HEK293 (cell line): ENCODE measurements around the gene EMD.
A peak's percentile ranks its signal among the peaks of the same experiment; 100 is the strongest.

Source experiments
- CTCF ChIA-PET: fragments of 350-600 bp; formaldehyde crosslinking; extraction: SDS; loops from one replicate; lab custom pipeline; 2021; ENCODE audit warnings: antibody characterized with exemption; lab: Yijun Ruan, JAX
- POLR2A ChIA-PET: fragments of 300-600 bp; formaldehyde crosslinking; extraction: SDS; loops from one replicate; lab custom pipeline; 2020; ENCODE audit warnings: antibody characterized with exemption, inconsistent platforms; lab: Yijun Ruan, JAX
- H3K27ac ChIP-seq: fragments of 200-500 bp; sonication (Bioruptor generic); 2 replicates; pipeline ENCODE4 v1.5.1; 2014; ENCODE audit warnings: low read depth, low read length, control low read depth, inconsistent platforms; ENCODE audit errors: extremely low read depth
- H3K36me3 ChIP-seq, 2 experiments: fragments of 200-500 bp in 1 of 2; sonication (Bioruptor generic) in 1 of 2; 1 replicate in 1 of 2; 2 replicates in 1 of 2; pipeline ENCODE4 v1.5.1; 2014 to 2017; ENCODE audit warnings: inconsistent platforms in 2 of 2, low read length in 2 of 2; ENCODE audit not compliant: control insufficient read depth in 2 of 2, insufficient read depth in 1 of 2
- H3K4me1 ChIP-seq: fragments of 200-500 bp; sonication (Bioruptor generic); 2 replicates; pipeline ENCODE4 v1.5.1; 2014; ENCODE audit warnings: mild to moderate bottlenecking, low read length, inconsistent platforms; ENCODE audit not compliant: control insufficient read depth, insufficient read depth
- H3K4me3 ChIP-seq: 2 replicates; pipeline ENCODE4 v1.5.1; 2011; ENCODE audit warnings: low read depth, mild to moderate bottlenecking, control low read depth, low read length, moderate library complexity
- H3K9me3 ChIP-seq: fragments of 200-500 bp; sonication (Bioruptor generic); 2 replicates; pipeline ENCODE4 v1.5.1; 2014; ENCODE audit warnings: low read depth, low read length, inconsistent platforms; ENCODE audit not compliant: control insufficient read depth, insufficient read depth
- GLIS2 ChIP-seq: fragments of 450-650 bp; formaldehyde crosslinking; IDR thresholded peaks from 2 replicates; pipeline ENCODE4 v1.5.1; 2016; ENCODE audit warnings: missing biosample characterization, missing genetic modification characterization
- HOXA7 ChIP-seq: sonication (generic); formaldehyde crosslinking; IDR thresholded peaks from 2 replicates; pipeline ENCODE4 v1.8.1; 2022; ENCODE audit warnings: missing genetic modification reagents, borderline replicate concordance
- KLF1 ChIP-seq: fragments of 450-650 bp; formaldehyde crosslinking; IDR thresholded peaks from 2 replicates; pipeline ENCODE4 v1.5.1; 2016; ENCODE audit warnings: missing biosample characterization, missing genetic modification characterization
- ZEB2 ChIP-seq: fragments of 450-650 bp; formaldehyde crosslinking; IDR thresholded peaks from 2 replicates; pipeline ENCODE4 v1.5.1; 2016; ENCODE audit warnings: missing biosample characterization, missing genetic modification characterization
- ZNF223 ChIP-seq: fragments of 450-650 bp; formaldehyde crosslinking; IDR thresholded peaks from 2 replicates; pipeline ENCODE4 v1.5.1; 2016; ENCODE audit warnings: missing biosample characterization, missing genetic modification characterization
- ZNF23 ChIP-seq: fragments of 450-650 bp; formaldehyde crosslinking; IDR thresholded peaks from 2 replicates; pipeline ENCODE4 v1.5.1; 2016; ENCODE audit warnings: missing biosample characterization, missing genetic modification characterization, borderline replicate concordance
- ZNF585B ChIP-seq: fragments of 450-650 bp; formaldehyde crosslinking; IDR thresholded peaks from 2 replicates; pipeline ENCODE4 v1.5.1; 2016; ENCODE audit warnings: missing biosample characterization, missing genetic modification characterization
- TF ChIP-seq, protein P1 (sequence below): fragments of 450-650 bp; formaldehyde crosslinking; IDR thresholded peaks from 2 replicates; pipeline ENCODE4 v1.5.1; 2016; ENCODE audit warnings: missing biosample characterization, missing genetic modification characterization
- TF ChIP-seq, protein P2 (sequence below): fragments of 450-650 bp; formaldehyde crosslinking; IDR thresholded peaks from 2 replicates; pipeline ENCODE4 v1.5.1; 2016; ENCODE audit warnings: missing biosample characterization, missing genetic modification characterization
- TF ChIP-seq, protein P3 (sequence below): fragments of 450-650 bp; formaldehyde crosslinking; IDR thresholded peaks from 2 replicates; pipeline ENCODE4 v1.5.1; 2016; ENCODE audit warnings: missing biosample characterization, missing genetic modification characterization
- TF ChIP-seq, protein P4 (sequence below): fragments of 450-650 bp; formaldehyde crosslinking; IDR thresholded peaks from 2 replicates; pipeline ENCODE4 v1.5.1; 2017; ENCODE audit warnings: missing biosample characterization, missing genetic modification characterization
- TF ChIP-seq, protein P5 (sequence below): fragments of 450-650 bp; formaldehyde crosslinking; IDR thresholded peaks from 2 replicates; pipeline ENCODE4 v1.5.1; 2017; ENCODE audit warnings: missing biosample characterization, missing genetic modification characterization

The EMD gene

DNA sequence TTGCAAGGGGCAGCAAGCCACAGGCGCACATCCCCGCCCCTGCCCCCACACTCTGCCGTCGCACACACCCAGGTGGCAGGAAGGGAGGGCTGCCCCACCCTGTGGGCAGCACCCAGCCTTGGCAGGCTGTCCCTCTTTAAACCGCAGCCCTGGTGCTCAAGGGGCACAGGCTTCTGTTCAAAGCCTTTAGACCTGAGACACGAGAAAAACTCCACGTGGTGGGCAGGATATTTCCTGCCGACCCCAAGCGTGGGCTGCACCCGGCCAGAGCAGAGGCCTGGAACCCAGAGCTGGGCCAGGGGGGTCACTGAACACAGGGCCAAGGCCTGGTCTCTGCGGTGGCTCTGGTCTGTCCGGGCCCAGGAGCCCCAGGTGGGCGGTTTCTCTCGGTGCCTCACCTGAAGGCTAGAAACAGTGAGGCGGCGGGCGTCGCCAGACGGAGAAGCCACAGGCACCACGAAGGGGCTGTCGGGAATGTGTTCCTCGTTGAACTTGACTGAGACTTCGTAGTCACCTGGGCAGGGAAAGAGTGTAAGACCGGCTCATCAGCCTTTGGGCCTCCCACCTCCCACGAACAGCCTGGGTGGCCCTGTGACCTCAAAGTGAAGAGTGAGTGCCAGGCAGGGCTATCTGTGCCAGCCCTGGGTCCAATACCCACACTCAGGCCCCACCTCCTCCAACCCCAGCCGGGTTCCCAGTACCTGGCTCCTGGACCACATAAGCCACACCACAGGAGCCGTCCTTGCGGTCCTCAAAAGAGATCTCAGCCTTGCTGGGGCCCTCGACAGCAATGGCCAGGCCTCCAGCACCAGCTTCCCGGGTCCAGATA, 27.7 kb upstream of the EMD start:
- TF ChIP-seq, protein P1, sequence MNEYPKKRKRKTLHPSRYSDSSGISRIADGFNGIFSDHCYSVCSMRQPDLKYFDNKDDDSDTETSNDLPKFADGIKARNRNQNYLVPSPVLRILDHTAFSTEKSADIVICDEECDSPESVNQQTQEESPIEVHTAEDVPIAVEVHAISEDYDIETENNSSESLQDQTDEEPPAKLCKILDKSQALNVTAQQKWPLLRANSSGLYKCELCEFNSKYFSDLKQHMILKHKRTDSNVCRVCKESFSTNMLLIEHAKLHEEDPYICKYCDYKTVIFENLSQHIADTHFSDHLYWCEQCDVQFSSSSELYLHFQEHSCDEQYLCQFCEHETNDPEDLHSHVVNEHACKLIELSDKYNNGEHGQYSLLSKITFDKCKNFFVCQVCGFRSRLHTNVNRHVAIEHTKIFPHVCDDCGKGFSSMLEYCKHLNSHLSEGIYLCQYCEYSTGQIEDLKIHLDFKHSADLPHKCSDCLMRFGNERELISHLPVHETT, result no peak
- TF ChIP-seq KLF1 (tag by site-specific recombination), result 0 out of 2 replicates have a peak, but pooled peaks have one; percentile 40
- no peak for TF ChIP-seq ZNF223 (tag by site-specific recombination)
- 0 out of 2 replicates have a peak, but pooled peaks have one; percentile 24 for TF ChIP-seq GLIS2 (tag by site-specific recombination)
- TF ChIP-seq, protein P2, sequence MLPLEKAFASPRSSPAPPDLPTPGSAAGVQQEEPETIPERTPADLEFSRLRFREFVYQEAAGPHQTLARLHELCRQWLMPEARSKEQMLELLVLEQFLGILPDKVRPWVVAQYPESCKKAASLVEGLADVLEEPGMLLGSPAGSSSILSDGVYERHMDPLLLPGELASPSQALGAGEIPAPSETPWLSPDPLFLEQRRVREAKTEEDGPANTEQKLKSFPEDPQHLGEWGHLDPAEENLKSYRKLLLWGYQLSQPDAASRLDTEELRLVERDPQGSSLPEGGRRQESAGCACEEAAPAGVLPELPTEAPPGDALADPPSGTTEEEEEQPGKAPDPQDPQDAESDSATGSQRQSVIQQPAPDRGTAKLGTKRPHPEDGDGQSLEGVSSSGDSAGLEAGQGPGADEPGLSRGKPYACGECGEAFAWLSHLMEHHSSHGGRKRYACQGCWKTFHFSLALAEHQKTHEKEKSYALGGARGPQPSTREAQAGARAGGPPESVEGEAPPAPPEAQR (tag by site-specific recombination), result no peak
- TF ChIP-seq HOXA7 (CRISPR knock-in tag), result no peak
- TF ChIP-seq ZEB2 (tag by site-specific recombination), result 0 out of 2 replicates have a peak, but pooled peaks have one; percentile 22
- TF ChIP-seq, protein P3, sequence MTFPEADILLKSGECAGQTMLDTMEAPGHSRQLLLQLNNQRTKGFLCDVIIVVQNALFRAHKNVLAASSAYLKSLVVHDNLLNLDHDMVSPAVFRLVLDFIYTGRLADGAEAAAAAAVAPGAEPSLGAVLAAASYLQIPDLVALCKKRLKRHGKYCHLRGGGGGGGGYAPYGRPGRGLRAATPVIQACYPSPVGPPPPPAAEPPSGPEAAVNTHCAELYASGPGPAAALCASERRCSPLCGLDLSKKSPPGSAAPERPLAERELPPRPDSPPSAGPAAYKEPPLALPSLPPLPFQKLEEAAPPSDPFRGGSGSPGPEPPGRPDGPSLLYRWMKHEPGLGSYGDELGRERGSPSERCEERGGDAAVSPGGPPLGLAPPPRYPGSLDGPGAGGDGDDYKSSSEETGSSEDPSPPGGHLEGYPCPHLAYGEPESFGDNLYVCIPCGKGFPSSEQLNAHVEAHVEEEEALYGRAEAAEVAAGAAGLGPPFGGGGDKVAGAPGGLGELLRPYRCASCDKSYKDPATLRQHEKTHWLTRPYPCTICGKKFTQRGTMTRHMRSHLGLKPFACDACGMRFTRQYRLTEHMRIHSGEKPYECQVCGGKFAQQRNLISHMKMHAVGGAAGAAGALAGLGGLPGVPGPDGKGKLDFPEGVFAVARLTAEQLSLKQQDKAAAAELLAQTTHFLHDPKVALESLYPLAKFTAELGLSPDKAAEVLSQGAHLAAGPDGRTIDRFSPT (tag by site-specific recombination), result 0 out of 2 replicates have a peak, but pooled peaks have one; percentile 13
- peaks cover 0 to 84% of the 10 kb centered on the region in 2 experiments; a peak in 1 of 3 replicates for H3K36me3 ChIP-seq
- POLR2A ChIA-PET, result interaction anchor here (0.6 kb wide), 1 partner anchor 427 kb away, joined by 4 read pairs; no protein-coding TSS in a partner anchor
- H3K9me3 ChIP-seq, result no peaks in the 10 kb centered on the region
- no peak overlapping the region for H3K27ac ChIP-seq
- CTCF ChIA-PET, result no interaction called here
- no peaks in the 10 kb centered on the region for H3K4me1 ChIP-seq
- H3K4me3 ChIP-seq, result no peak overlapping the region

DNA sequence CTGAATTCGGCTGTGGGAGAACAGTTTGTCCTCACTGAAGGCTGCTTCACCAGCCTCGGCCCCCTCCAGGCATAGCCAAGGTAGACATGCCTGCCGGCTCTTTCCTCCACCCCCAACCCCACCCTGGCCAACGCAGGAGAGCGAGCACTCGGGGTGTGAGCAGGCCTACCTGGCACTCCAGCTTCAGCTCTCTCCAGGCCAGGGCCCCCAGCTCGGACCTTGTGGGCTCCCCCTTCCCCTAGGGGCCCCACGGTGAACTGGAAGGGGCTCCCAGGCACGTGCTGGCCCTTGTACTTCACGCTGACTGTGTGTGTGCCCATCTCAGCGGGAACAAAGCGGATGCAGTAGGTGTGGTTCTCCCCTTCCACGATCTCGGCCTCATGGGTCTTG, 27.1 kb upstream of the EMD start:
- Histone ChIP-seq H3K4me3 (no peak overlapping the region), H3K9me3 (no peaks in the 10 kb centered on the region), H3K36me3 (peaks cover 0 to 90% of the 10 kb centered on the region in 2 experiments; a peak in 1 of 3 replicates), H3K27ac (no peak overlapping the region), H3K4me1 (no peaks in the 10 kb centered on the region)
- ChIA-PET POLR2A (interaction anchor here (0.6 kb wide), 1 partner anchor 426 kb away, joined by 4 read pairs; no protein-coding TSS in a partner anchor), CTCF (no interaction called here)
- no peak for TF ChIP-seq ZNF23

DNA sequence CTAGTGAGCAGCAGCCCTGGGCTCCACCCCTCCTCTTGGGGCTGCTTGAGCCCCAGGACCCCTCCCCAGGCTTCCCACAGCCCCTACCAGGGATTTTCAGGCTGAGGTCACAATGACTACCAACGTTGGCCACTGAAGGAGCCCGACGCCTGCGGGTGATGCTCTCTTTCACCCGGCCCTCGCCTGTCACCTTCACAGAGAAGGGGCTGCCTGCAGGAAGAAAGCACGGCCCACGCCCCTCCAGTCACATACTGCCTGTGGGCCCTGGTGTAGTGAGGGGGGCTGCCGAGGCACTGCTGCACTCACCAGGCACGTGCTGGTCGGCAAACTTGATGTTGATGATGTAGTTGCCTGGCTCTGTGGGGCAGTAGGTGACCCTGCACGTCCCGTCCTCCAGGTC, 26.6 kb upstream of the EMD start:
- Histone ChIP-seq H3K4me3 (no peak overlapping the region), H3K27ac (no peak overlapping the region), H3K36me3 (peaks cover 0 to 94% of the 10 kb centered on the region in 2 experiments; a peak in 1 of 3 replicates), H3K4me1 (no peaks in the 10 kb centered on the region), H3K9me3 (no peaks in the 10 kb centered on the region)
- ChIA-PET CTCF (no interaction called here), POLR2A (no interaction called here)
- no peak for TF ChIP-seq ZNF585B (tag by site-specific recombination)
- TF ChIP-seq, protein P4, sequence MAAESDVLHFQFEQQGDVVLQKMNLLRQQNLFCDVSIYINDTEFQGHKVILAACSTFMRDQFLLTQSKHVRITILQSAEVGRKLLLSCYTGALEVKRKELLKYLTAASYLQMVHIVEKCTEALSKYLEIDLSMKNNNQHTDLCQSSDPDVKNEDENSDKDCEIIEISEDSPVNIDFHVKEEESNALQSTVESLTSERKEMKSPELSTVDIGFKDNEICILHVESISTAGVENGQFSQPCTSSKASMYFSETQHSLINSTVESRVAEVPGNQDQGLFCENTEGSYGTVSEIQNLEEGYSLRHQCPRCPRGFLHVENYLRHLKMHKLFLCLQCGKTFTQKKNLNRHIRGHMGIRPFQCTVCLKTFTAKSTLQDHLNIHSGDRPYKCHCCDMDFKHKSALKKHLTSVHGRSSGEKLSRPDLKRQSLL (tag by site-specific recombination), result no peak
- TF ChIP-seq, protein P5, sequence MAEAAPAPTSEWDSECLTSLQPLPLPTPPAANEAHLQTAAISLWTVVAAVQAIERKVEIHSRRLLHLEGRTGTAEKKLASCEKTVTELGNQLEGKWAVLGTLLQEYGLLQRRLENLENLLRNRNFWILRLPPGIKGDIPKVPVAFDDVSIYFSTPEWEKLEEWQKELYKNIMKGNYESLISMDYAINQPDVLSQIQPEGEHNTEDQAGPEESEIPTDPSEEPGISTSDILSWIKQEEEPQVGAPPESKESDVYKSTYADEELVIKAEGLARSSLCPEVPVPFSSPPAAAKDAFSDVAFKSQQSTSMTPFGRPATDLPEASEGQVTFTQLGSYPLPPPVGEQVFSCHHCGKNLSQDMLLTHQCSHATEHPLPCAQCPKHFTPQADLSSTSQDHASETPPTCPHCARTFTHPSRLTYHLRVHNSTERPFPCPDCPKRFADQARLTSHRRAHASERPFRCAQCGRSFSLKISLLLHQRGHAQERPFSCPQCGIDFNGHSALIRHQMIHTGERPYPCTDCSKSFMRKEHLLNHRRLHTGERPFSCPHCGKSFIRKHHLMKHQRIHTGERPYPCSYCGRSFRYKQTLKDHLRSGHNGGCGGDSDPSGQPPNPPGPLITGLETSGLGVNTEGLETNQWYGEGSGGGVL (tag by site-specific recombination), result no peak
